ENCODE results near the gene FBXL17.

Gene FBXL17

GRCh38 chr5:107900721-107901120 lies 481.2 kb downstream of the FBXL17 start:
- no peak for DNase-seq (ENCODE audit: low spot score)

DNA sequence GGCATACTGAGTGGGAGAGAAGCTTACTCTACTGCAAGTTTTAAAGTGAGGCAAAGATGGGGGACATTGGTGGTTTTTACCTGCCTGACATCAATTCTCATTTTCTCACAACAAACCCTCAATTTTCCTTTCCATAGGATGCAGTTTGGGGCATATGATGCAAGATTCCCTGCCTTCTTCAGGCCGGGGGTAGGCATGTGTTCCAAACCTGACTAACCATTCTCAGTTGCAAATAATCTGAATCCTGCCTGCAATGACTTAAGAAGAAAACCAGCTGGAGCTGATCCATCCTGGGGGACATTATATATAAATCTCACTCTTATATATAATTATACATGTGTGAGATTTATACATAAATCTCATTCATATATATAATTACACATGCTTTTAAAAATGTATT lies 487.5 kb downstream of the FBXL17 start:
- no peak for DNase-seq (ENCODE audit: low spot score)

- no peak for DNase-seq (ENCODE audit: low spot score)
Measured at GRCh38 chr5:107893642-107894041, 488.3 kb downstream of the FBXL17 start.

DNA sequence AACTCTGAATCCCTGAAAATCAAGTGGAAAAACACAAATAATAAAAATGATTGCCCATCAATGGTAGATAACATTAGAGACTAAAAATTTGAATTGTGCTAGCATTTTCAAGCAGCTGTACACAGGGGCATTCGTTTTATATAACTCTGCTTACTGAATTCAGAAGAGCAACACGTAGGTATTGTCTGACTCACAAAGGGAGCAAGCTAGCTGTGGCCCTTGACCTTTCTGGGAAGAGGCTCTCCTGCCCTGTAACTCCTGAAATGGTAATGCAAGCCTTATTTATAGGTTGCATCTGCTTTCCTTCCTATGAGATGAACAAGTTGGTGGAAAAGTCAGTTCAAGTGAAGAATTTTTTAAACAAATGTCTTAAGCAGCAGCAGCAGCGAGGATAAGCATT lies 492.5 kb downstream of the FBXL17 start:
- no peak for DNase-seq (ENCODE audit: low spot score)

DNA sequence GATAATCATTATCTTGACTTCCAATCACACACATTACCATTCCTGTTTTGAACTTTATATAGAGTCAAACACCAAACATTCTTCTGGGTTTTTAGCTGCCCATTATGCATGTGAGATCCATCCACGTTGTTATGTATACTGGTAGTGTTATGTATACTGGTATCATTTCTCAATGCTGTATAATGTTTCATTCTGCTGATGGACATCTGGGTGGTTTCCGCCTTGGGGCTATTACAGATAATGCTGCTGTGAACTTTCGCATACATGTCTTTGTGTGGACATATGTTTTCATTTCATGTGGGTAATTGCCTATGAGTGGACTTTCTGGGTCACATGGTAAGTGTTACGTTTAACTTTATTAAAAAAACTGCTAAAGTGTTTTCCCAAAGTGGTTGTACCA lies 493.4 kb downstream of the FBXL17 start:
- no peak for DNase-seq (ENCODE audit: low spot score)

DNA sequence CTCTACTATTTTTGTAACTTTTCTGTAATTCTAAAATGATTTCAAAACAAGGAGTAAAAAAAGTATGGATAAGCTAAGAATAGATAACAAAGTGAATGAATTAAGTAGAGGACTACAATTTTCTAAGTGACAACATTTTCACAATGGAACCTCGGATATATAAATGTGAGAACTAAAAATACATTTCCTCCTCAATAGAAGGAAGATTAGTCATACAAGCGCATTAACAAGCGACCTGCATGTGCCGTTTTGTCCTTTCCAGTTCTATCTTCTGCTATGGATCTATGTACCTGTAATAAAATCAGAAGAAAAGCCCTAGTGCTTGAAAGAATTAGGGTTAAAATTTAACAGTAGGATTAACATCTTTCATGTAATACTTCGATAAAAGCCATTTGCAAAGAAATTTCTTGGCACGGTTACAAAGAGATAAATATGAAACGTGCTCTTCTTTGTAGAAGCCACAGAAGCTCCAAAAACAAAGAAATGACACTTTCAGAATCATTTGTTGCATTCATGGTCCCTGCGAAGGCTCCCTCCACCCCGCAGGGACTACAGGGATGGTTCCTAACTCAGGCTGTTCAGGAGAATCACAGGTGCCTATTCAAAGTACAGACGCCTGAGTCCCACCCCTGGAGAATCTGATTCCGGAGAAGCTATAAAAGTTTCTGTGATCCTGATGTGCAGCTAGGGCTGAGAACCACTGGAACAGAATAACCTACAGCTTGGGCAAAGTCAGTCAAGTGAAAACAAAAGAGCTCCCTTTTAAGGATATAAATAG lies 494.5 kb downstream of the FBXL17 start:
- DNase-seq (ENCODE audit: low spot score): no peak

GRCh38 chr5:107885601-107886000 lies 496.3 kb downstream of the FBXL17 start:
- DNase-seq (ENCODE audit: low spot score): no peak

DNA sequence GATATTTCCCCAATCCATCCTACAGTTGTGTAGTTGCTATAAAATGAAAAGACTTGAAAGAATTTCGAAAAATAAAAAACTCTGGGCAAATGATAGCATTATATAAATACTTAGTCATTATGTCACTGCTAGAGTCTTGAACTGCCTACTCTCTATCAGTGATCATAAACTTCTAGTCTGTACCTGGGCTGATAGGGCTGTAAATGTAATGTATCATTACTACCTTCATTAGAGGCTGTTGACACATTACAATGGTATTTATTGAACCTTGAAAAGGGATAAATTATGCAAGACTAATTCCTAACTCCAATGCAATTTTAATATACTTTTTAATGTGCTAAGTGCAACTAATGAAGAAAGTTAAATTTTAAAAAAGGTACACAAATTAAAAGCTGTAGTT lies 497.0 kb downstream of the FBXL17 start:
- no peak for DNase-seq (ENCODE audit: low spot score)

GRCh38 chr5:107878661-107879060 lies 503.2 kb downstream of the FBXL17 start:
- no peak for DNase-seq (ENCODE audit: low spot score)

- no peak for DNase-seq (ENCODE audit: low spot score)
Measured at GRCh38 chr5:107876906-107877305, 505.0 kb downstream of the FBXL17 start.

- DNase-seq (ENCODE audit: low spot score): no peak
Measured at GRCh38 chr5:107876261-107876660, 505.6 kb downstream of the FBXL17 start.

DNA sequence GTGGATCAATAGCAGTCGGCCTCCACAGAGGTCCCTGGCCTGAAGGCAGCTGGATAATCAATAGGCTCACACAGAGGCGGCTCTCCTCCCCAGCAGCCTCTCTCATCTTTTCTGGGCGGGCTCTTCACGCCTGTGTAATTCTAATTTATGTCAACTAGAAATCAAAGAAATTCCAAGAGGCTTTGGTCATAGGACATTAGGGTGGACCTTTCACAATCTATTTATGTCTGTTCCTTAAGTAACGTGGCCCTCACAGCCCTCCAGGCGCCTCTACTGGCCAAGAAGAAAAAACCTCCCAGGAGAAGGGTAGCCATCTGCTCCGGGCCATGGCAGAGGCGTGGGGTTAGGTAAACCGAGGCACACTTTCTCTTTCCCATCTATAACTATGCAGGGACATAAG lies 506.1 kb downstream of the FBXL17 start:
- DNase-seq (ENCODE audit: low spot score): no peak

DNA sequence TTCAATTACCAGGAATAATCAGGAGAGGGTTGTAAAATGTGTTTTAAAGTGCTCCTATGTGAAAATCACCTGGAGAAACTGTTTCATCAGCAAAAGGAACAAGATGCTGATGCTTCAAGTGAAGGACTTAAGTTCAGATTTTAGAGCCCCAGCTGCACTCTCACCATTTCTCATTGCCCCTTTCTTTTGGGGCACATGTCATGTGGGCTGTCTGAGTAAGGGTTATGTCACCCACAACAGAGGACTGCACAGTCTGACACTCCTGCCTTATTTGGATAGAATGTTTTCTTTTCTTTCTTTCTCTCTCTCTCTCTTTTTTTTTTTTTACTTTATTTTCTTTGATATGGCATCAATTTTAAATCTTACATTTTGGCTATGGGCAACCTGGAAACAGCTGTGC lies 507.1 kb downstream of the FBXL17 start:
- no peak for DNase-seq (ENCODE audit: low spot score)

- no peak for DNase-seq (ENCODE audit: low spot score)
Measured at GRCh38 chr5:107873877-107874276, 508.0 kb downstream of the FBXL17 start.

- no peak for DNase-seq (ENCODE audit: low spot score)
Measured at GRCh38 chr5:107871023-107871422, 510.9 kb downstream of the FBXL17 start.

- DNase-seq (ENCODE audit: low spot score): no peak
Measured at GRCh38 chr5:107869438-107870115, 512.3 kb downstream of the FBXL17 start.

DNA sequence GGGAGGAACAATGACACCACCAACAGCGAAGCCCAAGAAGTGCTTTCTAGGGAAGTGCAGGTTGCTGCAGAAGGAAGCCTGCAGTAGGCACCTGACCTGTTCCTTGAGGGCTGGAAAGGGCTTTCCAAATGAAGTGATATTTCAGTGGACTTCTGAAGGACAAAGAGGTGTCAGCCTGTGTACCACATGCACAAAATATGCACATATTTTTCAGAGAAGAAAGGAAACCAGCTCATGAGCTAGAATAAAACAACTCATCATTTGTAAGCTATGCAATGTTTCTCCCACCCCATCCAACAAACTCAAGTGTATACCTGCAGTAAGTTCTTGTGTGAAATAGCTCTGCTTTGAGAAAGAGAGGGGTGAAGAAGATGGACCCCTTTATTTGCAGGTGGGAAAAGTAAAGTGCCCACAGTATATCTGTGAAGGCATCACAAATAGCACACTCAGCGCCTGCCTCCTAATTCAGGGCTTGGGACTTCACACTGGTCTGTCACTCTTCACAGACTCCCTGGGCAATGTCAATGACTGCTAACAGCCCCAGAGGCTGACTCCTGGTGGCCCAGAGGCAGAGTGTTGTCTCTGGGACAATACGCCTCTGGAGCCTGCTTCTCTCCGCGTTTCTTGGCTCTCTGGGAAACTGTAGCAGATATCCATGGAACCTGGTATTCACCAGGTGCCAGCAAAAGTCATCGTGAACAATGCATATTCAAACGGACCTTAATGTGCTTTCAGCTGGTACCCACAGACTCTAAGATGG lies 513.1 kb downstream of the FBXL17 start:
- no peak for DNase-seq (ENCODE audit: low spot score)

DNA sequence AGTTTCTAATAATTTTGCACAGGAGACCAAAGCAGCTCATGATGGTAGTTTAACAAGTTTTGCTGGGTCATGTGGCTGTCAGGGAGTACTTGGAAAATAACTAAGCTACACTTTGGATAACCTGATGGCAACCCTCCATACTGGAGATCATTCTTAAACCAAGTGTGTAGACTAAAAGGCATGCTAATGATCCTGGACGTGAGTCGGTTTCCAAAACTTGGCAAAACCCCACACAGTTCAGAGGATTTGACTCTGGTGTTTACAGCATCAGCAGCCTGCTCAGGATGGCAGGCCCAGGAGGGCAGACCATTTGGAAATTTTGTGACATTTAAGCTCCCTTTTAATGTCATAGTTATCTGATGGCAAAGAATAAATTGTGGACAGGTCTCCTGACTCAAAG lies 514.6 kb downstream of the FBXL17 start:
- DNase-seq (ENCODE audit: low spot score): no peak

GRCh38 chr5:107864793-107865192 lies 517.1 kb downstream of the FBXL17 start:
- DNase-seq (ENCODE audit: low spot score): no peak

GRCh38 chr5:107863125-107863524 lies 518.8 kb downstream of the FBXL17 start:
- no peak for DNase-seq (ENCODE audit: low spot score)

- DNase-seq (ENCODE audit: low spot score): no peak
Measured at GRCh38 chr5:107861565-107861964, 520.3 kb downstream of the FBXL17 start.

DNA sequence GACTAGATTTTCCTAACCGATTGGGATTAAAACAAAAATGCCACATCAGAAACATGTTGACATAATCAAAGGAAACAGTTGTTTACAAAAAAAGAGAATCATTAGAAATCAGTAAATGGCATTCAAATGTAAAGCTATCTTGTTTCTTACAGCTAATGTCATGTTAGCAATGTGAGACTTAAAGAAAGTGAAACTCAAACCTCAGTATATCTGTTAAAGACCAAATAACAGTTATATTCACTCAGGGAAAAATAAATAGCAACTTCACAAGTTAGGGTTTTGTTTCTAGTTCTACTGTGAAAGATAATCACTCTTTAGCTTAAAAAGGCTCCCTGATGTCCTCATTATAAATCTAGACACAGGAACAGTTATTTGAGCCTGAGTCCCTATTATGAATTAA lies 521.9 kb downstream of the FBXL17 start:
- no peak for DNase-seq (ENCODE audit: low spot score)

DNA sequence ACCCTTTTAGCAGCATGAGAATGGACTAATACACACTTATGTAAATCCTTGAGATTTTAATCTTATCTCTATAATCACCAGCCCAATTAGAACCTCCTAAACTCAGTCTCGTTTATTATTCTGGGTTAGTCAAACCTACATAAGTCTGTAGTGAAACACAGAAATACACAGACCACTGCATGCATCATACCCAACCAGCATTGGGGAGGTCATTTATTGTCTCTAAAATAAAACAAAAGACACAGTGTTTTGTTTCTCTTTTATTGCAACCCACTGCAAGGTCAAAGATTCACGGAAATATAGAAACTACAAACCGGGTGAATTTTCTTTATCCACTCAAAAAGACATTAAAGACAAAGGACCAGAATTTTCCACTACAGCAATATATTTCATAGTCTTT lies 523.1 kb downstream of the FBXL17 start:
- no peak for DNase-seq (ENCODE audit: low spot score)
